HG03354 (cell line): ENCODE measurements around the gene CRKL.
"Not testable (repeated sequence)": the region's sequence is repeated elsewhere in the genome, so short reads cannot be mapped to it uniquely, and the experiment has no call there.

Experiments used
- ATAC-seq: cut with Tn5 transposase; IDR thresholded peaks from one replicate; pipeline ENCODE4 v1.9.1; 2021; ENCODE audit warnings: mild to moderate bottlenecking; ENCODE audit not compliant: unreplicated experiment, poor library complexity, severe bottlenecking

CRKL gene

DNA sequence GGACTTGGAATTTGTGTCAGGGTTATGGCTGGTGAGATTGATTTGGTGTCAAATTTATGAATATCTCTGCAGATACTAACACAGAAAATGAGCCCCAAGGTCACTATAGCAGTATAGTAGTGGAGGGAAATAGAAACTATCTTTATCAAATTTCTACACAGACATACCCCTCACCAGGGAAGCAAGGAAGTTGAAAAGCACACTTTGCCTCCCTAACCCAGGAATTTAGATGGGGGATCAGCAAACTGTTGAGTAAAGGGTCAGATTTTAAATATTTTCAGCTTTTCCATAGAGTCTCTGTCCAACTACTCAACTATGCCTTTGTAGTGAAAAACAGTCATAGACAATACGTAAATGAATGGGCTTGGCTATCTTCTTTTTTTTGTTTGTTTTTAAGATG, 12.8 kb downstream of the CRKL start:
- ATAC-seq = no peak

DNA sequence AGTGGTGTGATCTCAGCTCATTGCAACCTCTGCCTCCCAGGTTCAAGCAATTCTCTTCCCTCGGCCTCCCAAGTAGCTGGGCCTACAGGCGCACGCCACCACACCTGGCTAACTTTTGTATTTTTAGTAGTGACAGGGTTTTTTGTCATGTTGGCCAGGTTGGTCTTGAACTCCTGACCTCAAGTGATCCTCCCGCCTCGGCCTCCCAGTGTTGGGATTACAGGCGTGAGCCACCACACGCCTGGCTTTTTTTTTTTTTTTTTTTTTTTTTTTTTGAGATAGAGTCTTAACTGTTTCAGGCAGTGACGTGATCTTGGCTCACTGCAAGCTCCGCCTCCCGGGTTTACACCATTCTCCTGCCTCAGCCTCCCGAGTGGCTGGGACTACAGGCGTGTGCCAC, 13.2 kb downstream of the CRKL start:
- not testable (repeated sequence) for ATAC-seq

DNA sequence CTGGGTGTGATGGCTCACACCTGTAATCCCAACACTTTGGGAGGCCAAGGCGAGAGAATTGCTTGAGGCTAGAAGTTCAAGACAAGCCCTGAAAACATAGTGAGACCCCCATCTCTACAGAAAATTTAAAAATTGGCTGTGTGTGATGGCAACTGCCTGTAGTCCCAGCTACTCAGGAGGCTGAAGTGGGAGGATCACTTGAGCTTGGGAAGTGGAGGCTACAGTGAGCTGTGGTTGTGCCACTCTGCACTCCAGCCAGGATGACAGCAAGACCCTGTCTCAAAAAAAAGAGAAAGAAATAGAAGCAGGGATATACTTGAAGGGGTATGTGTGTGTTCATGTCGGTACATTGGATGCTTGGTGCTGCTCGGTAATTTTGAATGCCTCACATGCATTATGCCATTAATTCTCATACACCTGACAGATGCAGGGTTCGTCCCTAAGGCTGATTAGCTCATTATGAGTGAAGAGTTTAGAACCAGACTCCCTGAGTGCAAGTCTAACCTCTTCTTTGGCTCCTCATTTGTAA, 14.0 kb downstream of the CRKL start:
- no peak for ATAC-seq

DNA sequence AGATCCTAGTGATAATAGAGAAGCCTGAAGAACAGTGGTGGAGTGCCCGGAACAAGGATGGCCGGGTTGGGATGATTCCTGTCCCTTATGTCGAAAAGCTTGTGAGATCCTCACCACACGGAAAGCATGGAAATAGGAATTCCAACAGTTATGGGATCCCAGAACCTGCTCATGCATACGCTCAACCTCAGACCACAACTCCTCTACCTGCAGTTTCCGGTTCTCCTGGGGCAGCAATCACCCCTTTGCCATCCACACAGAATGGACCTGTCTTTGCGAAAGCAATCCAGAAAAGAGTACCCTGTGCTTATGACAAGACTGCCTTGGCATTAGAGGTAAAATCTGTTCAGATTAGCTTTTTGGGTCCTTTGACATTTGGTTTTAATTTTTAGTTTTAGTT, 16.7 kb downstream of the CRKL start:
- no peak for ATAC-seq

DNA sequence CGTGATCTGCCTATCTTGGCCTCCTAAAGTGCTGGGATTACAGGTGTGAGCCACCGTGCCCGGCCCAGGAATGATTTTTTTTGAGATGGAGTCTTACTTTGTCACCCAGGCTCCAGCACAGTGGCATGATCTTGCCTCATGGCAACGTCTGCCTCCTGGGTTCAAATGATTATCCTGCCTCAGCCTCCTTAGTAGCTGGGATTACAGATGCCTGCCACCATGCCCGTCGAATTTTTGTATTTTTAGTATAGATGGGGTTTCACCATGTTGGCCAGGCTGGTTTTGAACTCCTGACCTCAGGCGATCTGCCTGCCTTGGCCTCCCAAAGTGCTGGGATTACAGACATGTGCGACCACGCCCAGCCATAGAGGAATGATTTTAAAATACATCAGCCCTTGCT, 17.8 kb downstream of the CRKL start:
- ATAC-seq = not testable (repeated sequence)

DNA sequence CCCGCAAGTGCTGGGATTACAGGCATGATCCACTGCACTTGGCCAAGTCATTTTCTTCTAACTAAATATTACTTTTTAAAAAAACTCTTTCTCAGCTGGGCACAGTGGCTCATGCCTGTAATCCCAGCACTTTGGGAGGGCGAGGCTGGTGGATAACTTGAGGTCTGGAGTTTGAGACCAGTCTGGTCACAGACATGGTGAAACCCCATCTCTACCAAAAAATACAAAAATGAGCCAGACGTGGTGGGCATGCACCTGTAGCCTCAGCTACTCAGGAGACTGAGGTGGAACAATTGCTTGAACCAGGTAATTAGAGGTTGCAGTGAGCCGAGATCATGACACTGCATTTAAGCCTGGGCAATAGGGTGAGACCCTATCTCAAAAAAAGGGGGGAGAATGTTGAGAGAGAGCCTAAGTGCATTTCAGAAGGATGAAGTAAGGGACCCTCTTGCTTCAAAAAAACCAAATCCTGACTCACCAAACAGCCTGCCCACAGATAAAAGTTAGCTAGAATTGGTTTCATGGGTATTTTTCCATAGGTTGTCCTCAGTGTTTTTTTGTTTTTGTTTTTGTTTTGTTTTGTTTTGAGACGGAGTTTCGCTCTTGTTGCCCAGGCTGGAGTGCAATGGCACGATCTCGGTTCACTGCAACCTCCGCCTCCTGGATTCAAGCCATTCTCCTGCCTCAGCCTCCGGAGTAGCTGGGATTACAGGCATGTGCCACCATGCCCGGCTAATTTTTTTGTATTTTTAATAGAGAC, 18.8 kb downstream of the CRKL start:
- not testable (repeated sequence) for ATAC-seq

DNA sequence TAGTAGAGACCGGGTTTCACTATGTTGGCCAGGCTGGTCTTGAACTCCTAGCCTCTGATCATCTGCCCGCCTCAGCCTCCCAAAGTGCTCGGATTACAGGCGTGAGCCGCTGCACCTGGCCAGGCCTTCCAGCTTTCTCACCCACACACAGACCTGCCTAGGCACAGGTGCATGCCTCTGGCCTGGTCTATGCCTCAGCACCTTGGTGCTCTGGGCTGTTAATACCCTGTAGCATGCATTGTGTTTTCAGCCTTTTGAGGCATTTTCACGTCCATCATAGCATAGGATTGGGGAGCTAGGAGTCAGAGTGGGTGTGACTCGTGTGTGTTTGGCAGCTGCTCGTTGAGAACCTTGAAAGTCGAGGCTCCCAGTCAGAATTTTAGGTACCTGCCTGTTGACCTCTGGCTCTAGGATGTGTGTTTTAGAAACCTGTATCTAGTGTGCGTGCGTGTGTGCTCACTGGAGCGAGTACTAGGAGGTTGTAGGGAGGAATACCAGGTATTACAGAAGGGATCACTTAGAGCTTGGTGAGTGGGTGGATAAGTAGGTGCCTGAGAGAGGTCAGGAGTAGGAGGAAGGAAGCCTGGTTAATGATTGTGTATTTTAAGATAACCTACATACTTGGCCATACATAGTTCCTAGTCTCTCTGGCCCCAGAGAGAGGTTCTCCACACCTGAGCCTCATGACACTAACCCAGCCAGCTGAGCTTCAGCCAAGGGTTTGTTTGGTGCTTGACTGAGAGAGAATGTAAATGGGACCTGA, 20.0 kb downstream of the CRKL start:
- no peak for ATAC-seq

DNA sequence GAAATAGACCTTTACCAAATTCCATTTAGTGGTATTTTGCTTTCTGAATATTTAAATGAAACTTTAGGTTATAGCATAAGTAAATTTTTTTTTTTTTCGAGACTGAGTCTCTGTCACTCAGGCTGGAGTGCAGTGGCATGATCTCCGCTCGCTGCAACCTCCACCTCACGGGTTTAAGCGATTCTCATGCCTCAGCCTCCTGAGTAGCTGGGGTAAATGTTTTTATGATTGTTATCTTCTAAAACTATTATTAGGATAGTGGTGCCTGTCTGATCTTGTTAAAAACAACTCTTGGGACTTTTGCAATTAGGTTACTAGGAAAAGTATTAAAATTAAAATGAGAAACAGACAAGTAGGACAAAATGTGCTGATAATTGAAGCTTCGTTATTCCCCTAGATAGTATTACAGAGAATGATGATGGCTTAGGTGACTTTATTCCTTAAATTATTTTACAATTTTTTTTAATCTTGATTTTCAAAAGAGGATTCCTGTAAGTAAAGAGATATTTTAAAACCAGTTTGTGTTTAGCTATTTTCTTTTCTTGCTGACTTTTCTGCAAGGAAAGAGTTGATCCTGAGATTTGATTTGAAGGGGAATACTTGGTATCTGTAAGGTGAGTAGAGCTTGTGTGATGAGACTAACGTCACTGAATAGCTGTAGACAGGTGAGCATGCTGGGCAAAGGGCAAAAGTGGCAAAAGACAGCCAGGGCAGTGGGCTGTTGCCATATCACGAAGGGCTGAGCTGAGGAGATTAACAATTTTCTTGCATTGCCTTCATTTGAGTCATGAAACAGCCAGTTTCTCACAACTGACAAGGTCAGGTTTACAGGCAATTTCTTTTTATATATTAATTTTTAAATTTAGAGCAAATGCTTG, 20.8 kb downstream of the CRKL start:
- no peak for ATAC-seq

DNA sequence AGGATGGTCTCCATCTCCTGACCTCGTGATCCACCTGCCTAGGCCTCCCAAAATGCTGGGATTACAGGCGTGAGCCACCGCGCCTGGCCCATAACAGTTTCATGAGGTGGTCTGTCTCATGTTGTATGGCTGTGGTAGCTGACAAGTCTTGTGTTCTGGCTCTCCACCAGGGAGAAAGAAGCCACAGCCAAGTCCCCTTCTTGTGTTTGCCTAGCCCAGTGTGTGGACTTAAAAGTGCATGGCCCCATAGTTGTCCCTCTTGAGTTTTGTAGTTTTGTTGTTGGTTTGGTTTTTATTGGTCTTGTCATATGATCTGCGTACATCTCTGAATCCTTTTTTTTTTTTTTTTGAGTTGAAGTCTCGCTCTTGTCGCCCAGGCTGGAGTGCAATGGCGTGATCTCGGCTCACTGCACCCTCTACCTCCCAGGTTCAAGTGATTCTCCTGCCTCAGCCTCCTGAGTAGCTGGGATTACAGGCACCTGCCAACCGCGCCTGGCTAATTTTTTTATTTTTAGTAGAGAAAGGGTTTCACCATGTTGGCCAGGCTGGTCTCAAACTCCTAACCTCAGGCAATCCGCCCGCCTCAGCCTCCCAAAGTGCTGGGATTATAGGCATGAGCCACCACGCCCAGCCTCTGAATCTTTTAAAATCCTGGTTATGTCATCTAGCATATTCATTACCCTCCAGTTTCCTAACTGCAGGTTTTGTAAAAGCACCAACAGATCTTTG, 22.4 kb downstream of the CRKL start:
- ATAC-seq = not testable (repeated sequence)

DNA sequence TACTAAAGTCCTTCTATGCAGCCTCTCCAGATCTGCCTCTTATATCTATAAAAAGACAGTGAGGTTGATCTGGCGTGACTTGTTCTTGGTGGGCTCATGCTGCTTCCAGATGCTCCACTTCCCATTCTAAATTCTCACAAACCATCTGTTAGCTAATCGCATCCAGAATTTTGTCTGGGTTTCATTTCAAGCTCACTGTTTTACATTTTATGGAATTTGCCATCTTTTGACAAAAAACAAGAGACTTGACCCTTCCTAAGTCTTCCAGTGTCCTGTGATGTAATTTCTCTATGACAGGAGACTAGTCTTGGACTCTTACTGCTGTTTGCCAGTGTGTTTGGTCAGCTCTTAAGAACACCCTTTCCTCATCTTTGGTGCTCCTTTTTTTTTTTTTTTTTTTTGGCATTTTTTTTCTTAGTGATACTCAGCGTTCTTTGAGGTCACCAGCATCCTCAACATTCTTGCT, 23.0 kb downstream of the CRKL start:
- ATAC-seq = no peak

DNA sequence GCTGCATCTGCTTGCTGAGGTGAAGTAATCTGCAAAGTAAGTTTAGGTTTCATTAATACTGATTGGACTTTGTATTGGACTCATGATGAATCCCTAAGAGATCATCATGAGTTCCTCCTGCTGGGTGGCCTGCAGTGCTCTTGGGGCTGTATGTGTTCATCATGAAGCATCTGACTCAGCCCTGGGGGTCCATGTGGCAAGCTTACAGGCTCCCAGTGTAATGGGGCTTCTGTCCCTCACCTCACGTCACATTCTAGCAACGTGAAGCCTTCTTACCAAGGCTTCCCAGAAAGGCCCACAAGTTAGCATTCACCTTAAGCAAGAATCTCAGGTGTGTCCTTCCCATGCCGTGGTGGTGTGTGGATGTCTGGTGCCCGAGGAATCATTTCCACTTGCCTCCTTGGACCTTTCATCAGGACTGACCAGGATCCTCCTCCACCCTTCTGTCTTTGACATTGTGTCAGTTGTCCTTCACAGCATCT, 23.7 kb downstream of the CRKL start:
- no peak for ATAC-seq

DNA sequence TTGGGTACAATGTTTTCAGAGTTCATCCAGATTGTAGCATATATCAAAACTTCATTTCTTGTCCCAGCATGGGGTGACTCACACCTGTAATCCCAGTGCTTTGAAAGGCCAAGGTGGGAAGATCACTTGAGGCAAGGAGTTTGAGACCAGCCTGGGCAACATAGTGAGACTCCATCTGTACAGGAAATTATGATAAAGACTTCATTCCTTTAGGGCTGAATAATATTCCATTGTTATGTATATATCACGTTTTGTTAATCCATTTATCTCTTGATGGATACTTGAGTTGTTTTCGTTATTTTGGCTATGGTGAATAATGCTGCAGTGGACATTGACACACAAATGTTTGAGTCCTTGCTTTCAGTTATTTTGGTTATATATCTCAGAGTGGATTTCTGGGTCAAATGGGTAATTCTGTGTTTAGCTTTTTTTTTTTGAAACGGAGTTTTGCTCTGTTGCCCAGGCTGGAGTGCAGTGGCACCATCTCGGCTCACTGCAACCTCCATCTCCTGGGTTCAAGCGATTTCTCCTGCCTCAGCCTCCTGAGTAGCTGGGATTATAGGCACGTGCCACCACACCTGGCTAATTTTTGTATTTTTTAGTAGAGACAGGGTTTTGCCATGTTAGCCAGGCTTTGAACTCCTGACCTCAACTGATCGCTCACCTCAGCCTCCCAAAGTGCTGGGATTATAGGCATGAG, 25.1 kb downstream of the CRKL start:
- ATAC-seq = not testable (repeated sequence)

DNA sequence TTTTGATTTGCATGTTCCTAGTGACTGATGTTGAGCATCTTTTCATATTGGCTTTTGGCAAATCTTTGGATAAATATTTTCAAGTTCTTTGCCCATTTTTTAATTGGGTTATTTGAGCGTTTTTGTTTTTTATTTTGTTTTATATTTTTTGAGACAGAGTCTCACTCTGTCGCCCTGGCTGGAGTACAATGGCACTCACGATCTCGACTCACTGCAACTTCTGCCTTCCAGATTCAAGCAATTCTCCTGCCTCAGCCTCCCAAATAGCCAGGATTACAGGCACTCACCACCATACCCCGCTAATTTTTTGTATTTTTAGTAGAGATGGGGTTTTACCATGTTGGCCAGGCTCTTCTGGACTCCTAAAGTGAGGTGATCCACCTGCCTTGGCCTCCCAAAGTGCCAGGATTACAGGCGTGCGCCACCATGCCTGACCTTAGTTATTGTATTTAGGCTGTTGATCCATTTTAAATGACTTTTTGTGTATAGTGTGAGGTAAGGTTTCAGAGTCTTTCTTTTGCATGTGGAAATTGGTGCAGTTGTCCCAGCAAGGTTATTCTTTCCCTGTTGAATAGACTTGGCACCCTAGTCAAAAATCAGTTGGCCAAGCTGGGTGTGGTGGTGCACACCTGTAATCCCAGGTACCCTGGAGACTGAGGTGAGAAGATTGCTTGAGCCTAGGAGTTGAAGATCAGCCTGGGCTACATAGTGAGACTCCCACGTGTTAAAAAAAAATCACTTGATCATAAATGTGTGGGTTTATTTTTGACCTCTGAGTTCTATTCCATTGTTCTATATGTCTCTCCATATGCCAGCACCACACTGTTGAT, 26.1 kb downstream of the CRKL start:
- ATAC-seq = no peak

DNA sequence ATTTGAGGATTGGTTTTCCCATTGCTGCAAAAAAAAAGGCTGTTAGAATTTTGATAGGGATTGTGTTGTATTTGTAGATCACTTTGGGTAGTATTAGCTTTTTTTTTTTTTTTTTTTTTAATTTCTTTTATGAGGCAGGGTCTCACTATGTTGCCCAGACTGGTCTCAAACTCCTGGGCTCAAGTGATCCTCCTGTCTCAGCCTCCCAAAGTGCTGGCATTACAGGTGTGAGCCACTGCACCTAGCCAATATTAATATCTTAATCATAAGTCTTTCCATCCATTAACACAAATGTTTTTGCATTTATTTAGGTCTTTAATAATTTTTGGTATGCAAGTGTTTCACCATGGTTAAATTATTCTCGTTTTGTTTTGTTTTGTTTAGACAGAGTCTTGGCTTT, 26.8 kb downstream of the CRKL start:
- no peak for ATAC-seq

DNA sequence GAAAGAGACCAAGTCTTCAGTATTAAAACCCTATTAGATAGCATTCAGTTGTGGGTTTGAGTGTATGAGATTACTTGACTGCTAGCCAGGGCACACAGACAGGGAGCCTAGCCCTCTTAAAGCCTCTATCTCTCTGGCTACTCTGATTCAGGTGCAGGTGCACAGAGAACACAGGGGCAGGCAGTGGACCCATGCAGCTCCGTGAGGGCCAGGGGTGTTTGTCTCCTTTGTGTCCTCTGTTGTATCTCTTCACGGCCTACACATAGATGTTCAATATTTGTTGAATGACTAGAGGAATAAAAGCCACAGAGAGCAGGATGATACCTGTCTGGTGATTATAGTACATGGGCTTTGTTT, 28.3 kb downstream of the CRKL start:
- no peak for ATAC-seq

DNA sequence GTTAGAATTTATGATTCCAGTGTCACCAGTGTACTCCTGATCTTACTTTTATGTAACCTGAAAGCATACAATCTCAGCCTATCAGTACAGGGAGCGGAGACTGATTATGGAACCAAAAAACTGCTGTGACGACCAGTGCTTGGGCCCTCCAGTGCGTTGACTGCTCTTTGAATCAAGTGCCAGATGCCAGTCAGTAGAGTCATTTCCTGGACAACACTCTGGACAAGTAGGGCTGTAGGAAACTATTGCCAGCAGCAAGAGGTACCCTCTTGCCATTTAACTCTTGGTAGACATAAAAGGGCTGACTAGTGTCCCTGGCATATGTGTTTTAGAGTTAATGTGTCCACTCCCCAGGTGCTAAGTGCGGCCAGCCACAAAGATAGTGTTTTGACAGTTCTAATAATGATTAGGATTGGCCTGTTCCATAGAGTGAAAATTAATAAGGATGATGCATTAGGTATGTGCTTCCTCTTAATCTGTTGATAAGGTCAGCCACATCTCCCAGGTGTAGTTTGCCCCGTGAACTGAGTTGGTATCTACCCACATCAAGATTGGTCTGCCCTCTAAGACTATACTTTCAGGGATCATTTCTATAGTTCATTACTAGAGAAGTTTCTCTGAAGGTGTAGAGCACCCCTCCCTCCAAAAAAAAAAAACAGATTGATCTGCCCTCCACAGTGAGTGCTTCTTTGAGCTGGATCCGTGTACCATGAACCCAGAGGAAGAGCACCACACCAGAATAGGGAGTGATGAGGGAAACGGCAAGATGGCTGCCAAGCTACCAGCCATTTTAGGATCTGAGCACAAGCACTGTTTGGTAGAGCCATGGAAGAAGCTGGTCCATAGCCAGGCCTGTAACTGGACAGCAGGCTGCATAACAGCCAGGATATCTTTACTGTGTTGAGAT, 29.1 kb downstream of the CRKL start:
- no peak for ATAC-seq

DNA sequence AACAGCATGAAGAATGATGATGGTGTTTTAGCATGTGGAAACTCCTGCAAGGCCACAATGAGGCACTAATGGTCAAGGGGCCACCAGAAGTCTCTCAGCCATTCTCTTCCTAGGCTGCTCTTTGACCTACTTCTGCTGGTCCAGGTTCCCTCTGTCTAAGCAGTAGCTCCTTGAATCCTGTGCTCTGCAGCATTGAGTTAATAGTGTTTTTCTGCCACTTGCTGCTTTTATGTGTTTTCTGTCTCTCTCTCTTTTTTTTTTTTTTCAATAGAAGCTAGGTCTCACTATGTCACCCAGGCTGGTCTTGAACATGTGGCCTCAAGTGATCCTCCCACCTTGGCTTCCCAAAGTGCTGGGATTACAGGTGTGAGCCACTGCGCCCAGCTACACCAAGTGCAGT, 29.8 kb downstream of the CRKL start:
- ATAC-seq = no peak
